Measurements from ENCODE around the gene WDR7. TPM values are rescaled to one million over a fixed set of nuclear protein-coding genes. Genes with fewer than 3 reads are reported as not detected.

The WDR7 gene
- total and polyA plus RNA-seq, 9 of the 15 experiments (the other 6 are each of a cell fraction or from before 2014, with no cell fraction given): 1.4 to 9.4 (median 5.3) TPM

GRCh38 chr18:56977771-56978170, 326.6 kb downstream of the WDR7 start:
- no peaks in the 10 kb centered on the region for H3K9me3 ChIP-seq (replicated peaks; ENCODE audit: control insufficient read depth, insufficient read depth, low read depth, low read length)
- no peak for DNase-seq (ENCODE audit: extremely low read depth in 1 of 4, low spot score in 3 of 4)
- no peak for ATAC-seq
- FAIRE-seq: no peak
- H3K27me3 ChIP-seq (ENCODE audit: control insufficient read depth in 2 of 2, insufficient read depth in 2 of 2, low read length in 2 of 2): no peaks in the 10 kb centered on the region
- POLR2A ChIA-PET: no interaction called here
- H2AFZ ChIP-seq (ENCODE audit: low read depth, low read length): no peak overlapping the region
- no peaks in the 10 kb centered on the region for H3K4me1 ChIP-seq (replicated peaks in 1 of 2; ENCODE audit: control insufficient read depth in 2 of 2, insufficient read depth in 2 of 2, low read length in 2 of 2)
- BruUV-seq (replicated peaks): no TSS peak
- H3K9me1 ChIP-seq (ENCODE audit: control insufficient read depth, insufficient read depth, low read length): no peaks in the 10 kb centered on the region
- no peaks in the 10 kb centered on the region for H4K20me1 ChIP-seq (replicated peaks; ENCODE audit: control insufficient read depth, insufficient read depth, low read length)
- no peaks in the 10 kb centered on the region for H3K36me3 ChIP-seq (ENCODE audit: control insufficient read depth, insufficient read depth, low read length)
- no peak overlapping the region for H3K4me2 ChIP-seq (ENCODE audit: insufficient read depth, low read length)
- H3K4me3 ChIP-seq: no peak overlapping the region
- H3K27ac ChIP-seq (ENCODE audit: extremely low read depth, low read depth, low read length): no peak overlapping the region
- H3K9ac ChIP-seq (ENCODE audit: insufficient read depth in 1 of 2, low read depth in 2 of 2, low read length in 2 of 2): no peak overlapping the region
- in situ Hi-C loops (cut with MboI): no loop called here
- CTCF ChIA-PET (ENCODE audit: low intra/inter-chr PET ratio): no interaction called here
- TF ChIP-seq PBX2 (CRISPR knock-in tag; IDR thresholded peaks at IDR 0.05; ENCODE audit: low read depth) (no peak), PBX2 (tag; conservative IDR thresholded peaks at IDR 0.05; ENCODE audit: low read depth) (0 out of 2 replicates have a peak, but pooled peaks have one; percentile 6), SMARCB1 (IDR thresholded peaks at IDR 0.05; ENCODE audit: insufficient read length, low read depth) (no peak), ZFP36 (IDR thresholded peaks at IDR 0.05; ENCODE audit: low read depth, low read length, partially characterized antibody) (no peak), DNMT1 (IDR thresholded peaks at IDR 0.05) (no peak)
- intact Hi-C loops (cut with micrococcal nuclease): no loop called here
- no peaks in the 10 kb centered on the region for H3K79me2 ChIP-seq (ENCODE audit: control insufficient read depth, insufficient read depth, low read length)
- WGBS (ENCODE audit: insufficient coverage, low coverage, missing lambda C conversion rate): 3% methylated on average over 2 of the region's 2 CpGs

Measured in K562 (cell line).